Panc1 (cell line): ENCODE data around the gene NAB2.

Source experiments
- POLR2AphosphoS5 ChIP-seq: IDR thresholded peaks from 2 replicates; pipeline ENCODE4 v1.6.1; 2012; ENCODE audit warnings: mild to moderate bottlenecking, low read depth, low read length, moderate library complexity
- TF ChIP-seq, protein P1 (sequence below): fragments of 450-650 bp; IDR thresholded peaks from 2 replicates; pipeline ENCODE4 v1.5.1; 2017; ENCODE audit warnings: mild to moderate bottlenecking

GRCh38 chr12:57092529-57092862 lies 3.6 kb downstream of the NAB2 start:
- TF ChIP-seq, protein P1, sequence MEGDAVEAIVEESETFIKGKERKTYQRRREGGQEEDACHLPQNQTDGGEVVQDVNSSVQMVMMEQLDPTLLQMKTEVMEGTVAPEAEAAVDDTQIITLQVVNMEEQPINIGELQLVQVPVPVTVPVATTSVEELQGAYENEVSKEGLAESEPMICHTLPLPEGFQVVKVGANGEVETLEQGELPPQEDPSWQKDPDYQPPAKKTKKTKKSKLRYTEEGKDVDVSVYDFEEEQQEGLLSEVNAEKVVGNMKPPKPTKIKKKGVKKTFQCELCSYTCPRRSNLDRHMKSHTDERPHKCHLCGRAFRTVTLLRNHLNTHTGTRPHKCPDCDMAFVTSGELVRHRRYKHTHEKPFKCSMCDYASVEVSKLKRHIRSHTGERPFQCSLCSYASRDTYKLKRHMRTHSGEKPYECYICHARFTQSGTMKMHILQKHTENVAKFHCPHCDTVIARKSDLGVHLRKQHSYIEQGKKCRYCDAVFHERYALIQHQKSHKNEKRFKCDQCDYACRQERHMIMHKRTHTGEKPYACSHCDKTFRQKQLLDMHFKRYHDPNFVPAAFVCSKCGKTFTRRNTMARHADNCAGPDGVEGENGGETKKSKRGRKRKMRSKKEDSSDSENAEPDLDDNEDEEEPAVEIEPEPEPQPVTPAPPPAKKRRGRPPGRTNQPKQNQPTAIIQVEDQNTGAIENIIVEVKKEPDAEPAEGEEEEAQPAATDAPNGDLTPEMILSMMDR, result no peak
- no peak for TF ChIP-seq POLR2AphosphoS5
